RCC 7860 (cell line): Measurements from ENCODE around the gene NEURL1B.
"Not testable (repeated sequence)": the region's sequence is repeated elsewhere in the genome, so short reads cannot be mapped to it uniquely, and the experiment has no call there.

Experiments
- DNase-seq: peaks from one replicate; pipeline ENCODE4 v3.0.0-alpha.2; 2015; ENCODE audit warnings: low spot score
- FAIRE-seq: peaks from 2 replicates; lab custom pipeline; 2012; peaks lifted over from hg19 to GRCh38; lab: Jason Lieb, UNC

NEURL1B gene

DNA sequence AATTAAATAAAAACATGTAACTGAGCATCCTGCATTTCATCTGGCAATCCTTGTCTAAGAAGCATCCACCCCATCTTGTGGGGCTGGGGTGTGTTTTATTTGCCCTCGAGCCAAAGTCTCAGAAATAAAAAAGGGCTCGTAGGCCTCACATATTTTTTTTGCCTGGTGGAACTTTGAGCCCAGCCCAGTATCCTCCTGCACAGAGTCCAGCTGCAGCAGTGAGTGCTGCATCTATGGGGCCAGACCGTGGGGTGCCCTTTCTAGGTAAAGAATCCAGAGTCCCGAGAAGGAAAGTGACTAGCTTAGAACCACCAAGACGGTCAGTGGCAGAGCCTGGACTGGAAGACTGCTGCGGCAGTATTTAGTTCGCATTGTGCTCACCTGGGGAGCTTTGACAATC lies 33.1 kb downstream of the NEURL1B start:
- FAIRE-seq (no peak), DNase-seq (no peak)

DNA sequence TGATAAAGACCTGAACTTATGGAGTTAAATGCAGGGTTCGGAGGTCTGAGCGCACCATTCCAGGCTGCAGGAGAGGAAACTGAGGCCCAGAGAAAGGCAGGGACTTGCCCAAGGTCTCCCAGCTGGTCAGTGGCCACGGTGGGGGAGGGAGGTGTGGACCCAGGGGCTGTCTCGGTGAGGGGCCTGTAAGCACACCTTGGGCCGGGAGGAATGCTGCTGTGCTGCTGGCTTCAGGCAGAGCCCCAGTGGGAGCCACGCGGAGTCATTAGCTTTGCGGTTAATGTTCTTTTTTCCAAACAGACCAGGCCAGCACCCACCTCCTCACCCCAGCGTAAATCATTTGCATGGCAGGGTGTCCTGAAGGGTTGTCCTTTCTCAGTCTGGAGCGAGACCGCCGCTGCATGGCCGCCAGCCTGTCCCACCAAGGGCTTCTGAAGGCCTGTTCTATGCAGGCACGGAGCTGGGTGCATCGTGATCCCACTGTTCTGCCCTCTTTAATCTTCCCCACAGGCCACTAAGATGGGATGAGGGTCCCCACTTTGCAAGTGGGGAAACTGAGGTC lies 35.9 kb downstream of the NEURL1B start:
- DNase-seq (no peak), FAIRE-seq (no peak)

DNA sequence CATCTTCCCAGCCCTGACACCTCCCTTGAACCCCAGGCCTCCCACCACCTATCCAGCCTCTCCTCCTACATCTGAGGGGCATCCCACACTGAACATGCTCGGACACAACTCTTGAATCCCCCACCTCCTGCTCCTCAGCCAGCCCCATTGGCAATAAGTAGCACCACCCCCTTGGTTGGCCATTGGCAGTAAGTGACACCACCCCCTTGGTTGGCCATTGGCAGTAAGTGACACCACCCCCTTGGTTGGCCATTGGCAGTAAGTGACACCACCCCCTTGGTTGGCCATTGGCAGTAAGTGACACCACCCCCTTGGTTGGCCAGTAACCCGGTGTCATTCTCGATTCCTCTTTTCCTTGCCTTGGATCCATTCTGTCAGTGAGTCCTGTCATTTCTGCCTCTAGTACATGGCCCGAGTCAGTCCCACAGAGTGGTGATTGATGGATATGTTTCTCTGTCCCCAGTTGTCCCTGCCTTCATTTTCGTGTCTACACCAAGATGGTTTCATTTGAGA lies 37.4 kb downstream of the NEURL1B start:
- not testable (repeated sequence) for DNase-seq, FAIRE-seq

DNA sequence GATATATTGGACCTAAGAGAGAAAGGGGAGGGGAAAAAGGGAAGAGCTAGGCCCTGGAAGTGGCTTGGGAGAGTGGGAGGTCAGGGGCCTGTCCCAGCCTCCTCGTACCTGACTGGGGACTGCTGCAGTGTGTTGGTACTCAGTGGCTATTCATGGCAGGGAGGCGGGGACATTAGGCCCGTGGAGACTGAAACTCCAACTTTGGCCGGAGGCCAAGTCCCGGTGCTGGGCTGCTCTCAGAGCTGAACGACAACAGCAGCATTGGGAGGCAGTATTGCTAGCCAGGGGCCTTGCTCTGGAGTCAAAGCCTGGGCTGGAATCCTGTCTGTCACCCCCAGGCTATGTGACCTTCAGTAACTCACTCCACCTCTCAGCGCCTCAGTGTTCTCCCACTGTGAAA lies 37.8 kb downstream of the NEURL1B start:
- DNase-seq, result no peak
- no peak for FAIRE-seq

DNA sequence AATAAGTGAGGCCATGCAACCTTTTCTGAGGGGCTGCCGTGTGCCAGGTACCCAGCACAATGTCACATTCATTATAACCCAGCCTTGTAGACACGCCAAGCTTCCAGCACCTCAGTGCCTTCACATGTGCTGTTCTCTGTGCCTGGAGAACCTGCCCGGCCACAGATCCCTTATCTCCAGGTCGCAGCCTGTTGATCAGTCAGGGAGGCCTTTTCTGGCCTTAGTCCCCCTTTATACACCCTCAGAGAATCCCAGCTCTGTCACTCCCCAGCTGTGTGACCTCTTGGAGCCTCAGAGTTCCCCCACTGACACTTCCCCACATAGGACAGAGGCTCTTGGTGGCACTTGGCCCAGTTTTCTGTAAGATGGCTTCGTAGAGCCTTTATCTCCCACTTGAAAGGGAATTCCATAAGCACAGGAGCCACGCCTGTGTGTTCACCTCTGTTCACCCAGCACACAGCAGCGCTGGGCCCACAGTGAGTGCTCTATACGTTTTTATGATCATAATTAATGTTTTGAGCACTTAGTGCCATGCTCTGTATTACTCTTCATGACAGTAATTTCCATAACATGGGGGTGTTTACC lies 38.7 kb downstream of the NEURL1B start:
- DNase-seq, result no peak
- no peak for FAIRE-seq

DNA sequence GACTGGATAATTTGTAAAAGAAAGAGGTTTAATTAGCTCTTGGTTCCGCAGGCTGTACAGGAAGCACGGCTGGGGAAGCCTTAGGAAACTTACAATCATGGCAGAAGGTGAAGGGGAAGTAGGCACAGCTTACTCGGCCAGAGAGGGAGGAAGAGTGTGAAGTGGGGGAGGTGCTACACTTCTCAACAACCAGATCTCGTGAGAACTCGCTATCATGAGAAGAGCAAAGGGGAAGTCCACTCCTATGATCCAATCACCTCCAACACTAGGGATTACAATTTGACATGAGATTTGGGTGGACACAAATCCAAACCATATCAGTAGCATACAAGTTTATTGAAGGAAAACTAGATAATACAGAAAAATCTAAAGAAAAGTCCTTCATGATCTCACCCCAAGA lies 39.9 kb downstream of the NEURL1B start:
- DNase-seq, result no peak
- FAIRE-seq, result no peak

DNA sequence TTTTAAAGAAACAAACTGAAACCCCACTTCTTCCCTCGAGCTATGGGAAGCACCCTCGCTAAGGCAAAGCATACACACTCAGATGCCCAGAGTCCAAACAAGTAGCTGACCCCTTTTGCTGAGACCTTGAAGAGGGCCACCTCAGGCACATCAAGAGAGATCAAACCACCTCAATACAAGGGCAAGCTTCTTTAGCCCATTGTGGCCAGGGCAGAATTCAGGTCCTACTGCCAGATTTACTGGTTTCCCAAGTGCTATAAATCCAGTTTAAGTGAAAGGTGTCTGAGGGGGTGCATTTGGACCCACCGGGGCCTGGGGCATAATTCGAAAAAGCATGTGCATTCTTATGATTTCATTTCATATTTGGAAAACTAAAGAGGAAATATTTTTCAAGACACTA lies 40.4 kb downstream of the NEURL1B start:
- no peak for DNase-seq
- FAIRE-seq, result no peak

DNA sequence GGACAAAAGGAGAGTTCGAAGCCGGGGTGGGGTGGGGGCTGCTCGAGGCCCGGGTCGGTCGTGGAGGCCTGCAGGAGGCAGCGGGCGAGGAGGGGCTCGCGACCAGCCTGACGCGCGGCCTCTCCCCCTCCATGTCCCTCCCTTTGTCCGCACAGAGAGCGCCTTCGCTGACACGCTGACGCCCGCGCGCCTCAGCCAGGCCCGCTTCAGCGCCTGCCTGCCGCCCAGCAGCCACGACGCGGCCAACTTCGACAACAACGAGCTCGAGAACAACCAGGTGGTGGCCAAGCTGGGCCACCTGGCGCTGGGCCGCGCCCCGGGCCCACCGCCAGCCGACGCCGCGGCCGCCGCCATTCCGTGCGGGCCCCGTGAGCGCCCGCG lies 42.2 kb downstream of the NEURL1B start:
- DNase-seq (no peak), FAIRE-seq (no peak)

DNA sequence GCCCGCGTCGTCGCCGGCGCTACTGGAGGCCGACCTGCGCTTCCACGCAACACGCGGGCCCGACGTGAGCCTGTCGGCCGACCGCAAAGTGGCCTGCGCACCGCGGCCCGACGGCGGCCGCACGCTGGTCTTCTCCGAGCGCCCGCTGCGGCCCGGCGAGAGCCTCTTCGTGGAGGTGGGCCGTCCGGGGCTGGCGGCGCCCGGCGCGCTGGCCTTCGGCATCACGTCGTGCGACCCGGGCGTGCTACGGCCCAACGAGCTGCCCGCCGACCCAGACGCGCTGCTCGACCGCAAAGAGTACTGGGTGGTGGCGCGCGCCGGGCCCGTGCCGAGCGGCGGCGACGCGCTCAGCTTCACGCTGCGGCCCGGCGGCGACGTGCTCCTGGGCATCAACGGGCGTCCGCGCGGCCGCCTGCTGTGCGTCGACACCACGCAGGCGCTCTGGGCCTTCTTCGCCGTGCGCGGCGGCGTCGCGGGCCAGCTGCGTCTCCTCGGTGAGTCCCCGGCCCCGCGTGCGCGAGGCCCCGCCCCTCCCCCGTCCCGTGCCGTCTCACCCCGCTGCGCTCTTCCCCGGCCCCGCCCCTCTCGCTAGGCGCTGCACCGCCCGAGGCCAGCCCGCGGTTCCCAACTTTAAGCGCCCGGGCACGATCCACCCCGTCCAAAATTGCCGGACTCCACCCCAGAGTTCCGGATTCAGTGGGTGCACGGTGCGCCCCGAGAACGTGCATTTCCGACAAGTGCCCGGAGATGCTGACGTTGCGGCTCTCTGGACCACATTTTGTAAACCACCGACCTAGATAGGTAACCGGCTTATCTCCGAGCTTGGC lies 42.8 kb downstream of the NEURL1B start:
- FAIRE-seq, result no peak
- DNase-seq, result no peak

DNA sequence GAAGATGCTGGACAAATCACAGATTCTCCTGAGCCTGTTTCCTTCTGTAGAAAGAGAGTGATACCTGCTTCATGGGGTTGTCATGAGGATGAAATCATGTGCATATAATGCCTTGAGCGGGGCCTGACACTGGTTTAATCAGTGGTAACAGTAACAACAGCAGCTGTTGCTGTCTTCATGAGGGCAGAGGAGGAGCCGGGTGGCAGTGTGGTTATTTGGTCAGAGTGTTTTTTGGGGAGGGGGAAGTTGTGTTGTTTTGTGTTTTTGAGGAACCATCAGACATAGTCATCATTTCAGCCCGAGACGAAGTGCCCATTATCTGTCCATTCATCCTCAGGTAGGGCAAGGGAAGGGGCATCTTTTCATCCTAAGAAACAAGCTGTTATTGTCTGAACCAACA lies 44.0 kb downstream of the NEURL1B start:
- FAIRE-seq (no peak), DNase-seq (no peak)

DNA sequence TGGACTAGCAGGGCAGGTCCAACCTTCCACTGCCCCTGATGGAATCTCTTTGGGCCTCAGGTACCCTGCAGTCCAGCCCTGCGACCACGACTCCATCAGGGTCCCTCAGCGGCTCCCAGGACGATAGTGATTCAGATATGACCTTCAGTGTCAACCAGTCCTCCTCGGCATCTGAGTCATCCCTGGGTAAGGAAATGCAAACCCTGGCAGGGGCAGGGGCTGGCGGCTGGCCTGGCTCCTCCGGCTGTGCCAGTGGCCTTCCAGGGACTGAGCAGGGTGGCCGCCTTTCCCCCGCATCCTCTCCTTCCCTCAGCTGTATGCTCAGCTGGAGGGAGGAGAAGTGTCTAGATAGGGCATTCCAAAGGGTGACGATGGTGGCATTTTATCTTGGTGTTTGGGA lies 45.0 kb downstream of the NEURL1B start:
- FAIRE-seq (no peak), DNase-seq (no peak)

DNA sequence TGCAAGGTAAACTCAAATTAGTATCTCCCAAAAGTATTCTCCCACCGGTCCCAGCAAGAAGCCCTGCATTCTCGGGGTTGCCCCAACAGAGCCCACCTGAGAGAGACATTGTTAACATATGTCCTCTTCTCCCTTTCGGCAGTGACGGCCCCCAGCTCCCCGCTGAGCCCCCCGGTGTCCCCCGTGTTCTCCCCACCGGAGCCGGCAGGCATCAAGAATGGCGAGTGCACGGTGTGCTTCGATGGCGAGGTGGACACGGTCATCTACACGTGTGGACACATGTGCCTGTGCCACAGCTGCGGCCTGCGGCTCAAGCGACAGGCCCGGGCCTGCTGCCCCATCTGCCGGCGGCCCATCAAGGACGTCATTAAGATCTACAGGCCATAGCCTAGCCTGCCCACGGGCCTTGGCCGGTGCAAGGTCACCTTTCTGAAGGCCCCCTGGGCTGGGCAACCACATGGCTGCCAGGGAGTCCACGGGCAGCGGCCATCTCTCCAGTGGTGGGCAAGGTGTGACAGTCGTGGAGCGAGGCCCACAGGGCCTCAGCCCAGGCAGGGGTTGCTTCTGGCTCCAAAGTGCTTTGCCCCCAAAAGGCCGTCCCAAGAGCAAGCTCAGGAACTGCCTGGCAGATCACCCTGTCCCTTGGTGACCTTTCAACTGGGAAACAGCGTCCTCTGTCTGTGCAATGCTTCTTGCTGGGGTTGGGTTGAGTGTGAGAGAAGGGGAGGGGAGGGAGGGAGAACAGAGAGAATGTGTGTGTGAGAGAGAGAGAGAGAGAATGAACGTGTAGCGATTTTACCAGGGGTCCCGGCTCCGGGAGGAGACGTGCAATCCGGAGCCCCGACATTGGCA lies 45.7 kb downstream of the NEURL1B start:
- FAIRE-seq (no peak), DNase-seq (no peak)

DNA sequence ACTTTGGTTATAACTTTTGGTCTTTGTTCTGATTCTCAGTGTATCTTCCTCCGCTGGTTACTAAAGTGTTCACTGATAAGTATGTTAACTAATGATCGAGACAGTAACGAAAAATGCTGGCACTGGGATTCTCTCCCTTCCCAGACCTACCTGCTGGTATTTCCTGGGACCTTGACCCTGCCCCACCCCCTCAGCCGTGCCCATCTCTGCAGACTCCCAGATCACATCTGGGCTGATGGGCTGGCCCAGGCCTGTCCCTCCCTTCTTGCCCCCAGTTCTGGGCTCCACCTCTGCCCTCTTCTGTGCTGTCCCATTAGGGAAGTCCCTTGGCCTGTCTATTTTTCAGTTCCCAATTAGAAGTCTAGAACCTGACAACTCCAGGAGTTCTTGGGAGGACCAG lies 46.9 kb downstream of the NEURL1B start:
- DNase-seq (no peak), FAIRE-seq (no peak)

DNA sequence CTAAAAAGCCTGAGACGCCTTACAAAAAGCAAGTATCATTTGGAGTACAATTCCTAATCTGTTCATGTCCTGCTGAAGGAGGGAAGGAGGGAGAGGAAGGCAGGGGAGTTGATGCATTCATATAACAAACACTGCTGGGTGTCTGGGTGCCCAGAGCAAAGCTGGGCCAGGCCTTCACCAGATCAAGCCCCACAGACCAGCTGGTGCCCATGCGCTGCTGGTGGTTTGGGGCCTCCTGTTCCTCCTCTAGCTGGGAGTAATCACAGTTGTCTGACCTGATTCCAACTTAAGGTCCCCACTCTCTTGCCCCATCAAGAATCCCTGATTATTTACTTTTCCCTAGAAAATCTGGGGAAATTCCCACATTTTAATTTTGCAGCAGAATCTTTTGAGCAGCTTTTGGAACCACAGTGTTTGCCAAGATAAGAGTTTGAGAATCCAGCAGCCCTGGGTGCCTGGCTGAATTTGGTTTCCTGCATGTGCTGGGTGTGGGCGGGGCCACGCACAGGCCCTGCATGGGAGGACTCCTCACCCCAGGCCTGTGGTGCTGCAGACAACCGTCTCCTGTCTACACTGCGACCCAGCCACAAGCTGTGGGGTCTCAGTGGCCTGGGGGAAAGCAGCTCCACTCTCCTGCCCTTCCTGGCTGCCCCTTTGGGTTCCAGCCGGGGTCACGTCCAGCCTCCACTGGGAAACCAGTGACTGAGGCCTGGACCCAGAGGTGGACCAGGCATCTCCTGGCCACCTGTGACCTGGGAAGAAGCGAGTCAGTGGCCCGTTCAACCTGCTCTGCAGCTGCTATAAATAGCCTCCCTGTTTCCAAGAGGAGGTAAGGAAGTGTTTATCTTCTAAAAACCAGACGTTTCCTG lies 47.5 kb downstream of the NEURL1B start:
- no peak for DNase-seq
- no peak for FAIRE-seq

DNA sequence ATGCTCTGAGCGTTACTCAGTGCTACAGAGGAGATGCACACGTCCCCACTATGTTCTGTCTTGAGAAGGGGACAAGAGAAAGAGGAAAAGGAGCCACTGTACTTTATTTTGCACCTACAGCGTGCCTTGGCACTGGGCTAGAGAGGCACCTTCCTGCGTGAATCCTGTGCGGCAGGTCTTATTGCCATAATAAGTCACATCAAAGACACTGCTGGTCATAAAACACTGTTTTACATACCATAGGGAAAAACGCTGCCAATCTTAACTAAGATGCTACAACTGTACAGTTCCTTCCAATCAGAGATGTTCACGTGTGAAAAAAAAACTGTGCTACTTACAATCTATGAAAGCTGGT lies 48.1 kb downstream of the NEURL1B start:
- FAIRE-seq (no peak), DNase-seq (no peak)

DNA sequence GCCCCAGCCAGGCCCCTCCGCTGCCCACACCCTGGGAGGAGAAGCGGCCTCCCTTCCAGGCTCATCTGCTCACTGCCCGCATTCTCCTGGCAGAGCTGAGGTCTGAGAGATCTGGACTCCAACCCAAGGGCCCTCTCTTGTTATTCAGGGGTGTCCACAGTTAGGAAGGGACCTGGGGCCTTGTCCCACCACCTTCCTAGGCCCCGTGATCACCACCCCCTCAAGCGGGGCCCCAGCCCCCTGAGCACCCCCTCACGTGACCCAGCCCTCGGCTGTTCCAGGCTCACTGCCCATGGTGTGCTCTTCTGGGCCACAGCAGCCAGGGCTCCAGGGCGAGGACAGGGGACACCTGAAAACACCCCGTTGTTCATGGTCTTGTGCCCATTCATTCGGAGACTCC lies 48.7 kb downstream of the NEURL1B start:
- no peak for DNase-seq
- FAIRE-seq, result no peak

DNA sequence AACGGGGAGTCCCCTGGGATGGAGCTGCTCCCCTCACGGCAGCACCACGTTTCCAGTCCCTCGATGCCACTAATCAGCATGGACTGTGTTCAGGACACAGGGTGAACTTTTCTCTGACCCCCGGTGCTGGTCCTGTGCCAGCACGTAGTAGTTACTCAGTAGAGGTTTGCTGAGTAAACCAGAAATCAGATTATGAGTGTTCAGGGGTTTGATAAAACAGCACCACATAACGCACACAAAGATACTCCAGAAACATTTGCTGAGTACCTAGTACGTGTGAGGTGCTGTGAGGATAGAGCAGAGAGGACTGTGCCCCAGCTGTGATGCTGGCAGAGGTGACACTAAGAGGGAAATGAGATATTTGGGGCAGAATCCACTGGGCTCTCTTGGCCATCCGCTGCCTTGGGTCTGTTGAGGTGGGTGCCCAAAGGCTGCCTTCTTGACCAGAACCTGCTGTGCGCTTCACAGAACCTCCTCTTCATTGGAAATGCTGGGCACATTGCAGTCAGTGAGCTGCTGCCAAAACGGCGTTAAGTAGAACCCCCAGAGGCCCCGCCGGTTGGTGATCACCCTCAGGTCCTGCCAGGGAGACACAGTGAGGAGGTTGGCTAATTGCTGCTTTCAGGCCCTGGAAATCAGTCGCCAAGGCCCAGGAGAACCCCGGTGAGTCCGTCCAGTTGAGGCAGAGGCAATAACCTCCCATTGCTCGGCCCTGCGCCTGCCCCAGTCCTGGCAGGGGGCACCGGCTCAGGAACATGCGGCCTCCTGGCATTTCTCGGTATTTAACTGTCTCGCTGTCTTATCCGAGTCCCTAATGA lies 49.4 kb downstream of the NEURL1B start:
- DNase-seq (no peak), FAIRE-seq (no peak)

DNA sequence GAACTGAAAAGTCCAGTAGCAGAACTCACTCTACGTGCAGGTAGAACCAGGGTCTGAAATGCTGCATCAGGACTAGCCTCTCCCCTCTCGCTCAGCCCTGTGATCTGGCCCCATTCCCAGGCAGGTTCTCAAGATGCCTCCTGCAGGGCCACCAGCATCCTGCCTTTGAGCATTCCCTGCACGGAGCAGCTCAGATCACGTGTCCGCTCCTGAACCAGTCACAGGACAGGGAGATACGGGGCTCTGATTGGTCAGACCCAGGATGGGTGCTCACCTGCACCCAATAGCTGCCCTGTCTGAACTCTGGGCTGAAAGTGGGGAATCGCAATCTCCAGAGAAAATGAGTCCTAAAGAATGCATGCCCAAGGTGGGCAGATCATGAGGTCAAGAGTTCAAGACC lies 50.8 kb downstream of the NEURL1B start:
- DNase-seq (no peak), FAIRE-seq (no peak)

DNA sequence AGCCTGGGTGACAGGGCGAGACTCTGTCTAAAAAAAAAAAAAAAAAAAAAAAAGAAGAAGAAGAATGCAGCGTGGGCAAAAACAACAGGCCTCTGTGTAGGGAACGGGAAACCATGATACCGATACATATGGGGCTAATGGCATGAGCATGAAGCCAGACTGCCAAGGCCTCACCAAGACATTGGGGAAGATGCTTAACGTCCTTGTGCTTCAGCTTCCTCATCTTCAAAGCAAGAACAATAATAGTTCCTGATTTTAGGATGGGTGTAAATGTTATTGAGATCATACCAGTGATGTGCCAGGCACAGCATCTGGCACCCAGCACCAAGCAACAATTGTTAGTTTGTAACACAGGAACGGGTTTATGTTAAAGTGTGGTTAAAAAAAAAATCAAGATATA lies 51.4 kb downstream of the NEURL1B start:
- DNase-seq (no peak), FAIRE-seq (no peak)

DNA sequence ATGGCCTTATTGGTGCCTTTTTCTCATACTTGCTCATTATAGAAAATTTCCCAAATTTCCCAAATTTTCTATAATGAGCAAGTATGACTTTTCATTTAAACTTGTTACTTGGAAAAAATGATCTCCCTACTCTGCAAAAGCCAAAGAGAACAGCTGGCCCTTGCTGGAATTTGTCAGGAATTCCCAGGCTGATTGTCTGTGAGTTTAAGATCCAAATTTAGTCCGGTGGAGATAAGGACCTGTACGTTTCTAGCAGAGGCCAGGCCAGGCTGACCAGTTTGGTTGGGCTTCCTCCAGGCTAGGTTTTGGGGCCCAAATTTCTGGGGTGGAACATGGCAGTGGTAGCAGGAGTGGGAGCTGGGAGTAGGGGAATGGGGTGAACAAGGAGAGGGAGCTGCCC lies 51.9 kb downstream of the NEURL1B start:
- DNase-seq (no peak), FAIRE-seq (no peak)
